Skin epidermis (tissue), 12 donors: ENCODE data around the gene EIF3I.

Experiments used
- H3K27ac ChIP-seq, 21 experiments: fragments of 200-600 bp; sonication (generic) in 11 of 21; one replicate each; pipeline ENCODE4 v1.5.0; 2020; ENCODE audit warnings: mild to moderate bottlenecking in 3 of 21, inconsistent platforms in 2 of 21, moderate library complexity in 2 of 21
- H3K4me3 ChIP-seq, 7 experiments: fragments of 200-600 bp; sonication (generic) in 2 of 7; one replicate each; pipeline ENCODE4 v1.5.0; 2020; ENCODE audit warnings: inconsistent platforms in 2 of 7, mild to moderate bottlenecking in 2 of 7, moderate library complexity in 1 of 7

The EIF3I gene

GRCh38 chr1:32221980-32222755, at the start of gene EIF3I, which contains the start of gene TMEM234:
EIF3I (plus strand) TSS chr1:32222407; CDS start chr1:32222442, 35 bp downstream.
TMEM234 (minus strand) TSS chr1:32222353; CDS start chr1:32222322, 31 bp downstream.
- peak within 1 kb of the TSS; percentile 61 to 96 (median 91) for H3K4me3 ChIP-seq
- peak within 1 kb of the TSS; percentile 78 to 100 (median 93) for H3K27ac ChIP-seq

GRCh38 chr1:32172621-32173245, 49.5 kb upstream of the EIF3I start:
- no peak overlapping the region for H3K4me3 ChIP-seq
- peak overlapping the region in 2 of 21 experiments; percentile 13 to 17 for H3K27ac ChIP-seq

- Histone ChIP-seq H3K4me3 (peak overlapping the region in 5 of 7 experiments; percentile 52 to 63 (median 57)), H3K27ac (peak overlapping the region in 20 of 21 experiments; percentile 79 to 98 (median 92))
Measured at GRCh38 chr1:32178380-32179192, 43.6 kb upstream of the EIF3I start.

- Histone ChIP-seq H3K27ac (peak overlapping the region; percentile 52 to 98 (median 92)), H3K4me3 (peak overlapping the region; percentile 49 to 64 (median 57))
Measured at GRCh38 chr1:32179193-32179442, 43.1 kb upstream of the EIF3I start.

- H3K4me3 ChIP-seq: peak within 1 kb of the TSS; percentile 49 to 64 (median 57)
- H3K27ac ChIP-seq: peak within 1 kb of the TSS; percentile 62 to 98 (median 92)
Measured at GRCh38 chr1:32179443-32180185, 42.6 kb upstream of the EIF3I start, which contains the start of gene TXLNA. TXLNA (plus strand) TSS chr1:32179675; CDS start chr1:32180346, 671 bp downstream.

GRCh38 chr1:32180186-32181060, 41.8 kb upstream of the EIF3I start:
- Histone ChIP-seq H3K27ac (peak overlapping the region; percentile 62 to 98 (median 92)), H3K4me3 (peak overlapping the region; percentile 49 to 64 (median 57))

- Histone ChIP-seq H3K4me3 (peak overlapping the region; percentile 49 to 64 (median 57)), H3K27ac (peak overlapping the region in 20 of 21 experiments; percentile 20 to 98 (median 92))
Measured at GRCh38 chr1:32181065-32181464, 41.1 kb upstream of the EIF3I start.

- H3K4me3 ChIP-seq: peak overlapping the region in 6 of 7 experiments; percentile 49 to 63 (median 56)
- peak overlapping the region in 18 of 21 experiments; percentile 4 to 98 (median 92) for H3K27ac ChIP-seq
Measured at GRCh38 chr1:32181563-32181962, 40.6 kb upstream of the EIF3I start.

- Histone ChIP-seq H3K4me3 (peak overlapping the region in 2 of 7 experiments; percentile 56 to 63), H3K27ac (peak overlapping the region in 9 of 21 experiments; percentile 9 to 98 (median 87))
Measured at GRCh38 chr1:32182060-32182459, 40.1 kb upstream of the EIF3I start.

- Histone ChIP-seq H3K27ac (peak overlapping the region in 1 of 21 experiments; percentile 19), H3K4me3 (no peak overlapping the region)
Measured at GRCh38 chr1:32184650-32185049, 37.6 kb upstream of the EIF3I start.

- no peak overlapping the region for H3K27ac ChIP-seq
- H3K4me3 ChIP-seq: no peak overlapping the region
Measured at GRCh38 chr1:32186077-32186476, 36.1 kb upstream of the EIF3I start.

GRCh38 chr1:32186491-32186890, 35.7 kb upstream of the EIF3I start:
- H3K27ac ChIP-seq: no peak overlapping the region
- no peak overlapping the region for H3K4me3 ChIP-seq

GRCh38 chr1:32187850-32188249, 34.4 kb upstream of the EIF3I start:
- Histone ChIP-seq H3K27ac (peak overlapping the region in 1 of 21 experiments; percentile 28), H3K4me3 (no peak overlapping the region)

GRCh38 chr1:32192220-32192948, 29.8 kb upstream of the EIF3I start:
- H3K27ac ChIP-seq: no peak overlapping the region
- H3K4me3 ChIP-seq: no peak overlapping the region

GRCh38 chr1:32194984-32195383, 27.2 kb upstream of the EIF3I start:
- Histone ChIP-seq H3K27ac (no peak overlapping the region), H3K4me3 (no peak overlapping the region)

- H3K27ac ChIP-seq: no peak overlapping the region
- no peak overlapping the region for H3K4me3 ChIP-seq
Measured at GRCh38 chr1:32195531-32195930, 26.7 kb upstream of the EIF3I start.

- H3K27ac ChIP-seq: peak overlapping the region in 1 of 21 experiments; percentile 17
- H3K4me3 ChIP-seq: no peak overlapping the region
Measured at GRCh38 chr1:32195972-32196823, 26.0 kb upstream of the EIF3I start.
